Tongue (tissue), 2 donors: ENCODE results near the gene CDC20. TPM values are rescaled to one million over a fixed set of nuclear protein-coding genes. Genes with fewer than 3 reads are reported as not detected.
A peak's percentile ranks its signal among the peaks of the same experiment; 100 is the strongest.
"Not testable (repeated sequence)": the region's sequence is repeated elsewhere in the genome, so short reads cannot be mapped to it uniquely, and the experiment has no call there.

Experiments
- DNase-seq: peaks from one replicate; pipeline ENCODE4 v3.0.0-alpha.2; 2015
- total RNA-seq: library from RNA; depleted of rRNA; stranded (reverse); fragments of >200 nt; gene quantifications from one replicate; pipeline ENCODE4 v1.2.3, GENCODE V29; 2014

CDC20 gene
- total RNA-seq, 1 donor from 2014 or later = 14.1 TPM

DNA sequence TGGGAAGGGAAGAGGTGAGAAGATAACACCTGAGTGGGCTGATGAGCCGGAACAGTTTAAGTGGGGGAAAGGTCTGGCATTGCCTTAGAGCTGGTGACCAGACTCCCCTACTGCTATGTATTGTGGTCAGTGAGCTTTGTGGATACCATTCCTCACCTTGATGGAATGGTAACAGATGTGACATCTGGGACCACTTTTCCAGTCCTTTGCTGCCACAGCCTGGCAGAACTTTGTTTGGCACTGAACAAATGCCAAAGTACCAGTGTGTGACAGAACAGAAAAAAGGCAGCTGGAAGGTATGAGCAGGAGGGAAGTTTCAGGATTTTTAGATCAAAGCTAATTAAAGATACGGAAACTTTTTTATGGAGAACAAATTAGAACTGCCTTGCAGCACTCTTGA lies 24.7 kb downstream of the CDC20 start:
- DNase-seq = no peak

DNA sequence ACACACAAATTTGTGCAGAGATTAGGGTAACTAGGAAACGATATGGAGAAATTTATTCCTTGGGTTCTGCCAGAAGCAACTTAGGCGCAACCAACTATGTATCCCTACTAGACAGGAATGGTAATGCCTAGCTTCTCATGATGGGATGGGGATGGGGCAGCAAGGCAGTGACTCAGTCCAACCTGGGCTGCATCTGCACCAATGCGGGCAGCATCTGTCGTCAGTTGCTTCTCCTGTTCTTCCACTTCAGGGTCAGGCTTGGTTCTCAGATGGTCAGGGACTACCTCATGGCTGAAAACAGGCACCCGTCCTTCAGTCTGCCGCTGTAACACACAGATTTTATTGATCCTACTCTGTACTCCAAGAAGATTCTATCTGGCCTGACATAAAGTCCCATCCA lies 27.9 kb downstream of the CDC20 start:
- DNase-seq = no peak

GRCh38 chr1:43387976-43388599 lies 29.3 kb downstream of the CDC20 start:
- no peak for DNase-seq

GRCh38 chr1:43388613-43389012 lies 29.8 kb downstream of the CDC20 start:
- DNase-seq = no peak

DNA sequence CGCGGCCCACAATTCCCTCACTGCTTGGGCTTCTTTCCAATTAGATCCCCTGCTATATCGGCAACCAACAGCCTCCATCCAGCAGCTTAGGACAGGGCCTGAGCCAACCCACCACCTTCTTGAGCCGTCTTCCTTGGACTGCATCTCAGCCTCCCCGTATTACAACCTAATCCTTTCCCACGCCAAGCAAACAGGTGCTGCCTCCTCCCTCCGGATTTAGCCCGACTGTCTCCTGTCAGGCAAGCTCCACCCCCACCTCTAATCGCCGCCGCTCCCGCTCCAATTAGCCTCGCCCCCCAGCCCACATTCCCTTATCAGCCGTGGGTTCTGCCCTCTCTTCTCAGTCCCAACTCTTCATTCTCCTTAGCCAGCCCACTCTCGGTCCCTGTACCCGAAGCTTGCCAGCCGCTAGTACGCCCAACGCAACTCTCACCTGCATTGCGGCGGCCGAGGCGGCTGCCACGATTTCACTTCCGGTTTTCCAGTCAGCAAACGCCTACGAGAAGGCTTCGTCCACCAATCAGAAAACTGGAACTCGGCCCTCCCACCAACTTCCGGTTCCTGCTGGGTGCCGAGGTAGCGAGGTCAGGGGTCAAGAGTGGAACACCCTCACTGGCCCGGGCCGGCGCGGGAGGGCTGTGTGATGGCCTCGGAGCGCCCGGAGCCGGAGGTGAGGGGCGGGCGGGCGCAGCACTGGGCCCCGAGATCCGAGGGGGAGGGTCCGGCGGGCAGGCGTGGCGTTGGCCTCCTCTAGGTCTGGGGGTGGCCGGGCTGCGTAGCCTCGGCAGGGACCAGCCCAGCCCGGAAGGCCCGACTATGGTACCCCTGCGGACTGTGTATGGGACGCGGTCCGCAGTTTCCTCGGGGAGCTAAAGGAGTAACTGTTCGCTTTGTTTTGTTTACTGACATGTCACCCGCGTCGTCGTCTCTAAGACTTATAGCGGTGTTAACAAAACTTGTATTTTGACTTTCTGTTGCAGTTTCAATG lies 30.8 kb downstream of the CDC20 start, which contains the start of the genes MED8 and SZT2:
Gene MED8, minus strand, starts transcription at position 475 of the 988 bp plus-strand sequence. Its CDS starts 36 bp downstream, at position 439.
Gene SZT2, plus strand, starts transcription at position 574 of the 988 bp plus-strand sequence. Its CDS starts 70 bp downstream, at position 644.
- peak; percentile 97 for DNase-seq

- no peak for DNase-seq
Measured at GRCh38 chr1:43392702-43393101, 33.9 kb downstream of the CDC20 start.

GRCh38 chr1:43395523-43395922 lies 36.7 kb downstream of the CDC20 start:
- no peak for DNase-seq

DNA sequence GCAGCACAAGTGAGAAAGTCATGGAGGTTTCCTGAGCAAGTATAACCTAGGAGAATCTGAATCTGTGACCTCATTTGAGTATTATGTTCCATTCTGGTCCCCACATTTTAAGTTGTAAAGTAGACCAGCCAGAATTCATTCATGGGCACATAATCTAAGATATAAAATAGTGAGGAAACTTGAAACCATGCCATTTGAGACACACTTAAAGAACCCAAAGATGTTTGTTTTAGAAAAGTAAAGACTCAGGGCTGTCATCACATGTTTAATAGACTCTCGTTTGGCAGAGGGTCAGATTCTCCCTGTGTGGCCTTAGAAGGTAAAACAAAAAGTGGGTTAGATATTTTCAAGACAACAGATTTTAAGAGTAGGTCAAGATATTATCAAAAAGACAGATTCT lies 37.3 kb downstream of the CDC20 start:
- DNase-seq = no peak

- no peak for DNase-seq
Measured at GRCh38 chr1:43398227-43398626, 39.4 kb downstream of the CDC20 start.

- DNase-seq = not testable (repeated sequence)
Measured at GRCh38 chr1:43400441-43400840, 41.7 kb downstream of the CDC20 start.

- DNase-seq = no peak
Measured at GRCh38 chr1:43402089-43402865, 43.5 kb downstream of the CDC20 start.

DNA sequence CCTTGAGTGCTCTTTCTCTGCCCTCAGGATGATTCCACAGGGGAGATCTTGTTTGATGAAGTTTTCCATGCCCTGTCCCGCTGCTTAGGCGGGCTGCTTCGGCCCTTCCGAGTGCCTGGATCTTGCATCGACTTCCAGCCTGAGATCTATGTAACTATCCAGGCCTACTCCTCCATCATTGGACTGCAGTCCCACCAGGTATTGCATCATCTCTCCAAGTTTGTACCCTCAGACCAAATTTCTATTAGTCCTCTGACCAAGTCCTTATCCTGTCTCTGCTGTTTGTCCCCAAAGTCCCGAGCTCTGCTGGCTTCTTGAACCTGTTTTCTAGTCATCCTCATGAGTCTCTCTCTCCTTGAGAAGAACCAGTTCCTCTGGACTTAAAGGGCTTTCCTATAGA lies 45.6 kb downstream of the CDC20 start:
- no peak for DNase-seq

DNA sequence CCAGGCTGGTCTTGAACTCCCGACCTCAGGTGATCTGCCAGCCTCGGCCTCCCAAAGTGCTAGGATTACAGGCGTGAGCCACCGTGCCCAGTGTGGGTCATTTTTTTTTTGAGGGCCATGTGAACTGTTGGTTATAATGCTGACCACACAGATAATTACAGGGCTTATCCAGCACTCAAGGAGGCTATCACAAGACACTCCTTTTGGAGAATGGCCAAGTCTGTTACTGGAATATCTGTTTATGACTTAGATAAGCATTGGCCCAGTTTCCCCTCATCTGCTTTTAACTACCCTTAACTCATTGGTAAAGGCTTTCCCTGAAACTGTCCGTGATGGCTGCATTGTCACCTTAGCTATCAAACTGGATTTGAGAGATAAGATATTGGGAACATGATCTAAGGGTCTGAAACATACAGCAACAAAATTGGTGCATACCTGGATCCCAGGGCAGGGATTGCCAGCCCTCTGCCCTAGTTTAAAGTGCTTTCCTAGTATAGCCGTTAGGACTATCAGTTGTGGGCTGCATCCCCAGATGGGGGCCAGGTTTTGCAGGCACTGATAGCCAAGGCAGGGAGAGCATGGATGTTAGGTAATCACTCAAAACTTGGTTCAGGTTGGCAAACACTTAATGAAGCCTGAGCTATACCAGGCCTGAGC lies 46.6 kb downstream of the CDC20 start:
- no peak for DNase-seq

DNA sequence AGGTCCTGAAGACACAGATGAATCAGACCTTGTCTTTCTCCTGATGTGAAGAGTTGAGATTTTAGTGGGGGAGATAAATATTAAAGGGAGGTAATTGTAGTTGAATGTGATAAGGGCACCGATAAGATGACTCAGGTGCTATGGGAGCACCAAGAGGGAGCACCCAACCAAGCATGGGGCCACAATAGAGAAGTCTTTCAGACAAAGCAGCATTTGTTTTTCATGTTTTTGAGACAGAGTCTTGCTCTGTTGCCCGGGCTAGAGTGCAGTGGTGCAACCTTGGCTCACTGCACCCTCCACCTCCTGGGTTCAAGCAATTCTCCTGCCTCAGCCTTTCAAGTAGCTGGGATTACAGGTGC lies 47.1 kb downstream of the CDC20 start:
- DNase-seq = no peak

- no peak for DNase-seq
Measured at GRCh38 chr1:43410571-43410970, 51.8 kb downstream of the CDC20 start.

Other genes with a start within 250 kb of the CDC20 start
- gene EBNA1BP2, start 186.7 kb upstream of the CDC20 start, total RNA-seq = 28.9 TPM
- gene CFAP57, start 186.7 kb upstream of the CDC20 start, total RNA-seq = 0.51 TPM
- gene TMEM125, start 89.0 kb upstream of the CDC20 start, total RNA-seq = 0.92 TPM
- gene C1orf210, start 73.4 kb upstream of the CDC20 start, total RNA-seq = 1.0 TPM
- gene TIE1, start 58.0 kb upstream of the CDC20 start, total RNA-seq = 62.3 TPM
- gene MPL, start 21.2 kb upstream of the CDC20 start, total RNA-seq = not detected
- gene ELOVL1, start 9.0 kb downstream of the CDC20 start, total RNA-seq = 9.6 TPM
- 26.0 TPM for gene MED8, start 30.8 kb downstream of the CDC20 start, total RNA-seq
- gene SZT2, start 30.9 kb downstream of the CDC20 start, total RNA-seq = 25.5 TPM
- gene HYI, start 95.0 kb downstream of the CDC20 start, total RNA-seq = 17.5 TPM
- 74.5 TPM for gene PTPRF, start 171.9 kb downstream of the CDC20 start, total RNA-seq